ENCODE results near the gene VAC14.

Gene VAC14

DNA sequence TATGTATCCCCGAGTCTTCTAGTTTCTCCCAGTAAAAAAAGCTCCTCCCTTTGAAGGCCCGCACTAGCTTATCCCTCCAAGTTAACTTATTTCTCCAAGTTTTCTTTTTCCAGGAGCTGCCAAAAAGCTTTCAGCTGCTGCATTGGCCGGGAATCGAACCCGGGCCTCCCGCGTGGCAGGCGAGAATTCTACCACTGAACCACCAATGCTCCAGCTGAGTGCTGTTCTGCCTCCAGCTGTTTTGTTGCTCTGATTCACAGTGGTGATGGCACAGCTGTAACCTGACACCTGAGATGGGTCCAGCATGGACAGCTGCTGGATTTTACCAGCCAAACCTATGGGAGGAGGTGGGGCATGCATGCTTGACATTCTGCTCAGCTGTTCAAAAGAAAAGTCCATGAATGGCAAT lies 22.1 kb downstream of the VAC14 start:
- TF ChIP-seq, protein P1, sequence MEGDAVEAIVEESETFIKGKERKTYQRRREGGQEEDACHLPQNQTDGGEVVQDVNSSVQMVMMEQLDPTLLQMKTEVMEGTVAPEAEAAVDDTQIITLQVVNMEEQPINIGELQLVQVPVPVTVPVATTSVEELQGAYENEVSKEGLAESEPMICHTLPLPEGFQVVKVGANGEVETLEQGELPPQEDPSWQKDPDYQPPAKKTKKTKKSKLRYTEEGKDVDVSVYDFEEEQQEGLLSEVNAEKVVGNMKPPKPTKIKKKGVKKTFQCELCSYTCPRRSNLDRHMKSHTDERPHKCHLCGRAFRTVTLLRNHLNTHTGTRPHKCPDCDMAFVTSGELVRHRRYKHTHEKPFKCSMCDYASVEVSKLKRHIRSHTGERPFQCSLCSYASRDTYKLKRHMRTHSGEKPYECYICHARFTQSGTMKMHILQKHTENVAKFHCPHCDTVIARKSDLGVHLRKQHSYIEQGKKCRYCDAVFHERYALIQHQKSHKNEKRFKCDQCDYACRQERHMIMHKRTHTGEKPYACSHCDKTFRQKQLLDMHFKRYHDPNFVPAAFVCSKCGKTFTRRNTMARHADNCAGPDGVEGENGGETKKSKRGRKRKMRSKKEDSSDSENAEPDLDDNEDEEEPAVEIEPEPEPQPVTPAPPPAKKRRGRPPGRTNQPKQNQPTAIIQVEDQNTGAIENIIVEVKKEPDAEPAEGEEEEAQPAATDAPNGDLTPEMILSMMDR (IDR thresholded peaks at IDR 0.05; ENCODE audit: extremely low read depth, insufficient read depth, missing control alignments), result no peak
- DNase-seq (ENCODE audit: low spot score), result no peak
- in situ Hi-C loops (cut with MboI; ENCODE audit: low pct_unique_long_range_greater_than_20kb, low sequenced_read_pairs, unreplicated experiment), result no loop called here

DNA sequence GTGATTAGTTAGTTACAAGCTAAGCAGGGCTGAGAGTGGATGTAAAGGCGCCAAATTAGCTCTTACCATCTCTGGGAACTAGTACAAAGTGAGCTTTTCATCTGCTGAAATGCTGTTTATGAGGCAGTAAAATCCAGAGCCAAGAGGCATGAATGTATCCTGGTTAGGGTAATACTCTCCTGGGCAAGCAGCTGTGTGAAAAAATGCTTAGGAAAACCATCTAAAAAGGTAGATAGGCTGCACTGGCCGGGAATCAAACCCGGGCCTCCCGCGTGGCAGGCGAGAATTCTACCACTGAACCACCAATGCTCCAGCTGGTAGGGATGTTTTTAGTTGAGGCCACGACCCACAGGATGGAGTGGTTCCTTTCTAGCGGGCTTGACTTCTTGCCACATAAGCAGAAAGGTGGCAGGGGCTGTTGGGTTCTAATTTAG lies 23.0 kb downstream of the VAC14 start:
- in situ Hi-C loops (cut with MboI; ENCODE audit: low pct_unique_long_range_greater_than_20kb, low sequenced_read_pairs, unreplicated experiment), result no loop called here
- TF ChIP-seq, protein P1 (IDR thresholded peaks at IDR 0.05; ENCODE audit: extremely low read depth, insufficient read depth, missing control alignments), result no peak
- no peak for DNase-seq (ENCODE audit: low spot score)

DNA sequence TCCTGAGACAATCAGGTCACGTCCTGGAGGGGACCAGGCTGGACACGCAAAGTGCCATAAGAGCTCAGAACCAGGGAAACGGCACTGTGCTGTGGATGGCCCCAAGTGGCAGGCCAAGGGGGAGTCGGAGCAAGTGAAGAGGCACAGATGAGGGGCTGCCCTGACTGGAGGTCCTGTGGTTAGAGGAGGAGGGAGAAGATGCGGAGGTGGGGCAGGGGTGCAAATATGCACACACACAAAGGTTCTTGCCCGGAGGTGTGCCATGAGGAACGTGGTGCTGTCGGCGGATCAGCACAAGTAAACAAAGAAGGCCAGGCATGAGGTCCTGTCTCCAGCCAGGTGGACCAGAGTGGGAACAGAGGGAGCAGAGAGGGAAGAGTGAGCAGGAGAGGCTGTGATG lies 23.5 kb downstream of the VAC14 start:
- in situ Hi-C loops (cut with MboI; ENCODE audit: low pct_unique_long_range_greater_than_20kb, low sequenced_read_pairs, unreplicated experiment), result no loop called here
- TF ChIP-seq, protein P1 (IDR thresholded peaks at IDR 0.05; ENCODE audit: extremely low read depth, insufficient read depth, missing control alignments), result no peak
- no peak for DNase-seq (ENCODE audit: low spot score)

DNA sequence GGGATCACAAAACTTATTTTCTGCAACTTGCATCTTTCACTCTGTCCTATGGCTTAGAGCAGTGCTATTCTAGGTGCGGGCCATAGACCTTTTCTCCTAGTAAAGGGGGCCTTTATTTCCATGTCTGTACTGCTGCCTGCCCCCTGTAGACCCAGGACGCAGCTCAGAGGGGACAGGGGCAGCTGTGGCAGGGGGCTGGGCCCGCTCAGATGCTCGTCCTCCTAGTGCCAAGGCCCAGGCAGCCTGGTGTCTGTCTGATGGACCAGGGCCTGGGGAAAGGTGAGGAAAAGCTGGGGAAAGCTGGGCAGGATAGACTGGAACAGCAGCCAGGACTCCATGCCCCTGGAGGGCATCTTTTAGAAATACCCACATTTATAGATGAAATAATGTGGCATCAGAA lies 25.6 kb downstream of the VAC14 start:
- in situ Hi-C loops (cut with MboI; ENCODE audit: low pct_unique_long_range_greater_than_20kb, low sequenced_read_pairs, unreplicated experiment), result no loop called here
- TF ChIP-seq, protein P1 (IDR thresholded peaks at IDR 0.05; ENCODE audit: extremely low read depth, insufficient read depth, missing control alignments), result no peak
- DNase-seq (ENCODE audit: low spot score), result no peak

DNA sequence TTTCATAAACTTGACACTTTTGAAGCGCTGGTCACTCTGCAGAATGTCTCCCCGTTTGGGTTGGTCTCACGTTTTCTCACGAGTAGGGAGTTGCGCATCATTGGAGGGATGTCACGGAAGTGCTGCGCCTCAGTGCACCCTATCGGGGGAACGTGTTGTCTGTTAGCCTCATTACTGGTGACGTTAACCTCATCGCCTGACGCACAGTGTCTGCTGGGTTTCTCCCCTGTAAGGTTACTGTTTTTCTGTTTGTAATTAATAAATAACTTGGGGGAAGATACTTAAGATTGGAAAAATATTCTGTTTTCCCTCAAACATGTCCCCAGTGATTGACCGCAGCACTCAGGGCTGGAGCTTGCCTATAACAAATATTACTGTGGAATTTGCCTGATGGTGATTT lies 26.7 kb downstream of the VAC14 start:
- TF ChIP-seq, protein P1 (IDR thresholded peaks at IDR 0.05; ENCODE audit: extremely low read depth, insufficient read depth, missing control alignments), result no peak
- DNase-seq (ENCODE audit: low spot score), result no peak
- in situ Hi-C loops (cut with MboI; ENCODE audit: low pct_unique_long_range_greater_than_20kb, low sequenced_read_pairs, unreplicated experiment), result no loop called here

DNA sequence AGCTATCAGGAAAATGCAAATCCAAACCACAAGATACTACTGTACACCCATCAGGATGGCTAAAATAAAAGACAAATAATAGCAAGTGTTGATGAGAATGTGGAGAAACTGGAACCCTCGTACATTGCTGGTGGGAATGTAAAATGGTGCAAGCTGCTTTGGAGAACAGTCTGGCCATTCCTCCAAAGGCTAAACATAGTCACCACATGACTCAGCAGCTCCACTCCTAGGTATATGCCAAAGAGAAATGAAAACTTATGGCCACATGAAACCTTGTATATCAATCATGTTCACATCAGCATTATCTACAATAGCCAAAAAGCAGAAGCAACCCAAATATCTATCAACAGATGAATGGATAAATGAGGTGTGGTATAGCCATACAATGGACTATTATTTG lies 28.5 kb downstream of the VAC14 start:
- no peak for DNase-seq (ENCODE audit: low spot score)
- in situ Hi-C loops (cut with MboI; ENCODE audit: low pct_unique_long_range_greater_than_20kb, low sequenced_read_pairs, unreplicated experiment), result no loop called here
- TF ChIP-seq, protein P1 (IDR thresholded peaks at IDR 0.05; ENCODE audit: extremely low read depth, insufficient read depth, missing control alignments), result no peak
